Fibroblast of skin of right biceps (primary cell): Measurements from ENCODE around the gene MYO7B.

Experiments
- DNase-seq: peaks from one replicate; pipeline ENCODE4 v3.0.0-alpha.2; 2013

The MYO7B gene

GRCh38 chr2:127640082-127641072 is 104.9 kb downstream of the MYO7B start:
- DNase-seq, result no peak

GRCh38 chr2:127641133-127641532 is 105.7 kb downstream of the MYO7B start:
- DNase-seq, result no peak

DNA sequence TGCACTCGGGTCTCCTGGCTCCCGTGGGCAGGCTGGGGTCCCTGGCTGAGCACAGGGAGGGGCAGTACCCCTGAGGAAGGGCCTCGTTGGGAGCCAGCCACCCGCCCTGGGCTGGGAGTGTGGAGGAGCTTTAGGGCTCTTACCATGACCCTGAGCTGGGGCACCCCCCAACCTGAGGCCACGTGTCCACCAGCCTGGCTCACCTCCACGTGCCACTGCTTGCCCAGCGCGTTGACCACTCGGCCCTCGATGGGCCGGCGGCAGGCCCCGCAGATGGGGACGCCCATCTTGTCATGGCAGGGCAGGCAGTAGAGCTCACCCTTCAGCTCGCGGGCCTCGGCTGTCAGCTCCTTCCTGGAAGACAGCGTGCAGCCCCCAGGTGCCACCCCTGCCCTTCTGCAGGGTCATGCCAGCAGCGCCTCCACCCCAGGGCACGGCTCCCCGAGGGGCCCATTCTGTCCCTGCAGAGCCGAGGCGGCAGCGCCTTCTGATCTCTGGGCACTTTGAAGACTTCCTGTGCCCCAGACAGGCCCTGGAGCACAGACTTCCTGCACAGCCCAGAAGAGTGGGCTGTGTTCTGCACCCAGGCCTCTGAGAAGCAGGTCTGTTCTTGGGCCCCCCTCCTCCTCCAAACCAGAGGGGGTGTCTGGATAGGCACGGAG is 106.5 kb downstream of the MYO7B start:
- DNase-seq, result no peak

DNA sequence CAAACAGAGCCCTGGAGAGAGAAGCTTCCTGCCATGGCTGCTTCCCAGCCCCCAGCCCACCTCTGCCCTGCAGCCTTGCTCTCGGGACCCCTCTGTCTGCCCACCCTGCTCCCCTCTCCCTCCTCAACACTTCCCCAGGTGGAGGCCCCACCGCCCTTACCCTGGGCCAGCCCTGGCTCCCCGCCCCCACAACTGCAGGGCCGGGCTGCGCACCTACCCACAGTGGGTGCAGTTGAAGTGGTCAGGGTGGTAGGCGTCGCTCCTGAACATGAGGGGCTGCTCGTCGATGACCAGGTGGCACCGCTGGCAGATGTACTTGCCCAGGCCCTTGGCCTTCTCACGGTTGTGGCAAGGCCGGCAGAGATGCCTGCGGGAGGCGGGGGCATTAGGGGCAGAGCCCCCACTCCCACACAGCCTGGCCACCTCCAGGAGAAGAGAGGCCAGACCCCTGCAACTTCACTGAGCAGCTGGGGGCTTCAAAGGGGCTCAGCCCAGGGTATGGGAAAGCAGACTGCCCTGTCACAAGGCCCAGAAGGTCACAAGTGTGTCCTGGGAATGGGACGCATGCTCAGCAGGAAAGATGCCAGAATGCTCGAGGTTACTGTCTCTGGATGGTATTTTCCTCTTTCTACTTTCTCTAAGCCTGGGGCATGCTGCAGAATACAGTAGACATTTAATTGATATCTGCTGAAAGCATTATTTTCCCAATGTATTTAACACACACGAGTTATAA is 107.4 kb downstream of the MYO7B start:
- DNase-seq, result no peak

- DNase-seq, result no peak
Observed at GRCh38 chr2:127643439-127644065, 108.1 kb downstream of the MYO7B start.

DNA sequence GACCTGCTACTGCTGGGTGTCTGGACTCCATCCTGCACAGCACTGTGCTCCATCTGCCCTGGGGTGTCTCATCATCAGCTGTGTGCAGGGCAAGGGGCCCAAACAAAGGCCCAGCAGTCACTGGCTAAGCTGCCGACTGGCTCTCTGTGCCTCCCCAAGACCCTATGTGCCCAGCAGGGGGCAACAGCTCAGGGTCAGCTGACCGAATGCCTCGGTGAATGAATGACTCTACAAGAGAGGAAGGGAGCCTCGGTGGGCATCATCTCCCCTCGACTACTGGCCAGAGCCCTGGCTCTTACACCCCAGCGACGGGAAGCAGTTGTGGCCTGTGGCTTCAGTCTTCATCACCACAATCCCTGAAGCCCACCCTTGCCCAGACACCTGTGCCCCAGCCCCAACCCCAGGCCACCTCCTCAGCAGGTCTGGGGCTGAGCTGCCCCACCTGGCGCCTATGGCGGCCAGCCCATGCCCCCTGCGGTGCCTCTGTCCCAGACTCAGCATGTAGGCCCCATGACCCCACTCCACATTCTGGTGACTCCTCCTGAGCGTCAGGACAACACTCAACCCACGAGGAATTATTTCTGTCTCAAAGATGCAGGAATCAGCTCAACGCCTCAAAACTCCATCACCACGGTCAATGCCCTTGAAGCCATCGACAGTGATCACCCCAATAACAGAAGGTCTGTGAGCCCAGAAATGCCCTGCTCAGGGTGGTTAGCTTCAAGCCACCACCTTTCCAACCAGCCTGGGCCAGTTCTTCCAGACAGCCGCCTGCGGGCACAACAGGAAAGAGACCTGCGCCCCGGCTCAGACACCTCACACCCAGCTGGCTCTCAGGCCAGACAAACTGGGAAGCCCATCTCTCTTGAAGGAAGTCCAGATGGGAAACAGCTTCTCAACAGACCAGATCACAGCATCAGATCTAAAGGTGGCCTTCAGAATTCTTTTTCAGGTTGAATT is 108.9 kb downstream of the MYO7B start:
- no peak for DNase-seq

DNA sequence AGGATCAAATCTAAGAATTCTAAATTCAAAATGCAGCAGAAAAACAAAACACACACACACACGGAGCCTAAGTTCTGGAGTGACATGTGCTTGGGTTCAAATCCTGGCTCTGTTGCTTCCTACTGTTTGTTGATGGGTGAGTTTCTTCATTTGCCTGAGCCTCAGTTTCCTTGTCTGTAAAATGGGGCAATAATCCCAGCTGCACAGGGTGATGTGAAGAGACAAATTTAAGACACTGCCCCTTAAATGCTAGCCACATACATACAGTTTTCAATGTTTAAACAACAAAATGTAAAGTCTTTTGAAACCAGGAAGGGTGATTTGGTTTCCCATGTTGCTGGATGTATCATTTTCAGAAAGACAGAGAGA is 109.5 kb downstream of the MYO7B start:
- no peak for DNase-seq

DNA sequence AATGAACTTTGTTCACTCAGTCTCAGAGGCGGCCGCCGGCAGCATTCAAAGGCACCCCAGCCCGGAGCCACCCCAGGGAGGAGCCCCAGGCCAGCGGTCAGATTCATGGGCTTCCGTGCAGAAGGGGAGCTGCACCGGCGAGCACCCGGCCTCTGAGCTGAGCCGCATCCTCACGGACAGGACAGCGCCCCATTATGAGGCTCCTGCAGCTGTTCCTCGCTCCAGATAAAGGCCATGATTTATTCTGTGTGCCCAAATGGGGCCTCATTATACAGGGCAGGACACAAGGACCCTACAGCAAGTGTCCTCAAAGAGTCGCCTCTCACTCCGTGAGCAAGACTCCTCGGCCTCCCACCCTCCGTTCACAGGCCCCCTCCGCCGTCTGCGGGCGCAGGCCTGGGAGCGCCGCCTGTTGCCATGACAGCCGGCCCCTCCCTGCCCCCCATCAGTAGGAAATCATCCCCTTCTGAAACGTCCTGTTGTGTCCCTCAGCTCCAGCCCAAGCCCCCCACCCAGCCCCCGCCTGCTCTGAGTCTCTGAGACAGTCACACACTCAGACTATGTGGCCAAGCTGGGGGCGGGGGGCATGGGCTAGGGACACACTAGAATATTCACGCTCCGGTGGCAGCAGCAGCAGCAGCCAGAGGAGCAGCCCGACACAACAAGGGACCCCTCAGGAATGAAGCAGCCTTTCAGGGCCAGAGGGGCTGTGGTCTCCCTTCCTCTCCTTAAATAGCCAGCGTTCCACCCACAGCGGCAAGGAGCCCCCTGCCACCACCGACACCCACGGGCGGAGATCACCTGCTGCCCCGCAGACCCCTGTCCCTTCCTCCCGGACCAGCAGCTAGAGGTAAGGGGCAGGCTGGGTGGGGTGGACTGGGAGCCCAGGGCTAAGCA is 110.2 kb downstream of the MYO7B start, which contains the start of gene GPR17:
GPR17 (plus strand) TSS at position 759 of the 897 bp plus-strand sequence. CDS start 4,583 bp downstream, outside the sequence.
- DNase-seq, result no peak

GRCh38 chr2:127646487-127647241 is 111.2 kb downstream of the MYO7B start:
- DNase-seq, result no peak

DNA sequence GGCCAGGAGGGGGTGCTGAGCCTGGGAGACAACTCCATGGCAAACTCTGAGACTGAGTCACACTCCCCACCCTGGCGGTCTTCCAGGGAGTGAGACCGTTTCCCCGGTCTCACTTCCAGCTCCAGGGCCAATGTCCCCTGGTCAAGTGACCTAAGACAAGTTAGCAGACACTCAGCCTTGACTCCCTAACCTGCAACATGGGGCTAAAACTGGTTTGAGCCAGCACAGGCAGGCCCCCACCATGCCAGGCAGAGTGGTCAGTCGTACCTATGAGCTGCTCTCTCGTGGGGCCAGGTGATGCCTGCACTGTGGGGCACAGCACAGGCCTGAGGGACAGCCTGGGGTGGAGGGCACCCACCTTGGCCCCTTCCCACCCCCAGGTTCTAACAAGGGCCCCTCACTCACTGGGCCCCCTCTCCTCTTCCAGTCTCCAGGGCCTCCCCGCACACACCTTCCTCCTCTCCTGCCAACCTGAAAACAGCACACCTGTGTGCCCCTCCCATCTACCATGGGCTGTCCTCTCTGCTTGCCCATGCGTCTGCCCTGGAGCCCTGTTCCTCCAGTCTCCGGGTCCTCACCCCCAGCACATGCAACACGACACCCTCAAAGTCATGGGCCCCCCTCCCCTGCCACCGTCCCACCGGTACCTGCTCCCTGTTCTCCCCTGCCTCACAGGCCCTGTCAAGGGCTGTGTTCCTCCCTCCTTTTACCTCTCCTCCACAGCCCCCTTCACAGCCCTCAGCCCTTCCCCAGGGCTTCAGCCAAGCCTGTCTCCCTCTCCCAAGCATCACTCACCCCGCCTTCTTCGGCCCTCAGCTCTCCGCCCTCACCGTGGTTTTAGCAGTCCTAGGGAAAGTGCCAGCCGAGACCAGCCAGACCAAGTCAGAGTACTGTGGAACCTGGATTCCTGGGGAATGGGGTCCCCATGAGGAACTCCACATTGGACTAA is 112.0 kb downstream of the MYO7B start:
- peak; percentile 46 for DNase-seq

- DNase-seq, result no peak
Observed at GRCh38 chr2:127648321-127648720, 112.8 kb downstream of the MYO7B start.

GRCh38 chr2:127649100-127649611 is 113.7 kb downstream of the MYO7B start:
- no peak for DNase-seq

DNA sequence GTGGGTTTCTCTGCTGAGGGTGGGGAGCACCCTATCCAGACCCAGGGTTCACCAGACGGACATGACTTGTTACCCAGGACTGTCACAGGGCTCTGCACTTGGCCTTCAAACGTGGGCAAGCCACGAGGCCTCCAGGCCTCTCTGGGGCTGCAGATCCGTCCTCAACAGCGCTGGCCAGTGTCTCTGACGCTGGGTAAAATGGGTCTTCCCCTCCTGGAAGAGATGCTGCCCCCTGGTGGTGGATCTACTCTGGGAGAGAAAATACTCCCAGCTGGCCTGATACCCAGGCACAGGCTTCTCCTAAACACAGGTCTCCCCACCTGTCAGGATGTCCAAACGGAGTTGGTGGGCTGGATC is 114.2 kb downstream of the MYO7B start:
- peak; percentile 78 for DNase-seq

DNA sequence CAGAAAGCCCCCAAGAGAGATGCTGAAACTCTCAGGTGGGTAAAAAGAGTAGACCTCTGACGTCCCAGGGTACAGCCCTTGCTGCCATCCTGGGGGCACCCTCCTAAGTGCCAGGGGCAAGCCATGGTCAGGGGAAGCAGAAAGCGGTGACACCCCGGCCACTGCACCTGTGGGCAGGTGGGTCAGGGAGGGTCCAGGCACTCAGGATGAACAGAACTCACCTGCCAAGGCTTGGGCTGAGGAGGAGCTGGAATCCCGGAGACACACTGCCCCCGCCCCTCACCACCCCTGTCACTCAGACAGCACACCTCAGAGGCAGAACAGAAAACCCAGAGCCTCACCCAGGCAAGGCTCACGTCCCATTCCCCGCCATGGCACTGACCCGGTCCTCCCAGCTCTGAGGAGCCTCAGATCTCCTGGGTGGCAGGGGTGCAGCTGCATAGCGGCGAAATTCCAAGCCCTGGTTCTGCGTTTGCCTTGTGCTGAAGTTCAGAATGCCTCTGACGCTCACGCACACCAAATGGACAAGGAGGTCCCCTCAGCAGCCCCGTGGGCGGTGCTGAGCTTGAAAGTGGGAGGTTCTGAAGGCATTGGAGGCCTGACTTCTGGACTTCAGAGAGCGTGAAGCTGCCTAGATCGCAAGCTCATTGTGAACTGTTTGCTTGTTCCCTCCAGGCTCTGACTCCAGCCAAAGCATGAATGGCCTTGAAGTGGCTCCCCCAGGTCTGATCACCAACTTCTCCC is 114.7 kb downstream of the MYO7B start:
- no peak for DNase-seq

DNA sequence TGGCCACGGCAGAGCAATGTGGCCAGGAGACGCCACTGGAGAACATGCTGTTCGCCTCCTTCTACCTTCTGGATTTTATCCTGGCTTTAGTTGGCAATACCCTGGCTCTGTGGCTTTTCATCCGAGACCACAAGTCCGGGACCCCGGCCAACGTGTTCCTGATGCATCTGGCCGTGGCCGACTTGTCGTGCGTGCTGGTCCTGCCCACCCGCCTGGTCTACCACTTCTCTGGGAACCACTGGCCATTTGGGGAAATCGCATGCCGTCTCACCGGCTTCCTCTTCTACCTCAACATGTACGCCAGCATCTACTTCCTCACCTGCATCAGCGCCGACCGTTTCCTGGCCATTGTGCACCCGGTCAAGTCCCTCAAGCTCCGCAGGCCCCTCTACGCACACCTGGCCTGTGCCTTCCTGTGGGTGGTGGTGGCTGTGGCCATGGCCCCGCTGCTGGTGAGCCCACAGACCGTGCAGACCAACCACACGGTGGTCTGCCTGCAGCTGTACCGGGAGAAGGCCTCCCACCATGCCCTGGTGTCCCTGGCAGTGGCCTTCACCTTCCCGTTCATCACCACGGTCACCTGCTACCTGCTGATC is 115.4 kb downstream of the MYO7B start:
- no peak for DNase-seq

DNA sequence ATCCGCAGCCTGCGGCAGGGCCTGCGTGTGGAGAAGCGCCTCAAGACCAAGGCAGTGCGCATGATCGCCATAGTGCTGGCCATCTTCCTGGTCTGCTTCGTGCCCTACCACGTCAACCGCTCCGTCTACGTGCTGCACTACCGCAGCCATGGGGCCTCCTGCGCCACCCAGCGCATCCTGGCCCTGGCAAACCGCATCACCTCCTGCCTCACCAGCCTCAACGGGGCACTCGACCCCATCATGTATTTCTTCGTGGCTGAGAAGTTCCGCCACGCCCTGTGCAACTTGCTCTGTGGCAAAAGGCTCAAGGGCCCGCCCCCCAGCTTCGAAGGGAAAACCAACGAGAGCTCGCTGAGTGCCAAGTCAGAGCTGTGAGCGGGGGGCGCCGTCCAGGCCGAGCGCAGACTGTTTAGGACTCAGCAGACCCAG is 115.9 kb downstream of the MYO7B start:
- no peak for DNase-seq

GRCh38 chr2:127651971-127652550 is 116.6 kb downstream of the MYO7B start:
- DNase-seq, result no peak
